ENCODE measurements around the gene TGDS.

The TGDS gene

DNA sequence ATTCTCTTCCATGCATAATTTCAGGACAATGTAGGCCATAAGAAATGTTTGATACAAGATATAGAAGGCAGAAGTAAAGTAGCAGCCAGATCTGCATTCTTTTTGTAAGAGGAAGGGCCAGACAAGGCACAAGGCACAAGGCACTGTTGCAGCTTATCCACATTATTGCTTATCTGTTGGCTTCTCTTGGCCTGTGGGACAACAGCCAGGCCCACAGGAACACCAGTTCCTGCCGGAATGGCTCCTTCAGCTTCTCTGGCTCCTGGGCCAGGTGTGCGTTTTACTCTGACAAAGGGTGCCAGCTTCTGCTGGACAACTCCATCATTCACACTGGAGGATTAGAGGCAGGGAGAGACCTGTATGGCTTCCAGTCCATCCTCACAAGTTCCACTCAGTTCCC is 34.9 kb upstream of the TGDS start:
- TF ChIP-seq CTCF (IDR thresholded peaks at IDR 0.05; ENCODE audit: borderline replicate concordance, control extremely low read depth, extremely low read depth, insufficient read depth, missing control alignments), result no peak
- DNase-seq (ENCODE audit: low spot score), result no peak
- in situ Hi-C loops (cut with MboI; ENCODE audit: low sequenced_read_pairs, unreplicated experiment), result no loop called here

DNA sequence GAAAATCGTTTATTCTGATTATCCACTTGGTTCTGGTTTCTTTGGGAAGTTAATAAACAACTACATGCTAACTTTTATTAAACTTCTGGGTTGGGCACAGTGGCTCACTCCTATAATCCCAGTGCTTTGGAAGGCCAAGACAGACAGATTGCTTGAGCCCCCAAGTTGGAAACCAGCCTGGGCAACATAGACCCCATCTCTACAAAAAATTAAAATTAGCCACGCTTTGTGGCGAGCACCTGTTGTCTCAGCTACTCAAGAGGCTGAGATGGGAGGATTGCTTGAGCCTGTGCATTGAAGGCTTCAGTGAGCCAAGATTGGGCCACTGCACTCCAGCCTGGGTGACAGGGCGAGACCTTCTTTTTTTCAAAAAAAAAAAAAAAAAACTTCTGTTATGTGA is 27.4 kb upstream of the TGDS start:
- in situ Hi-C loops (cut with MboI; ENCODE audit: low sequenced_read_pairs, unreplicated experiment), result loop anchor here (25.0 kb wide), 1 partner anchor 789 kb away; no protein-coding TSS in a partner anchor
- no peak for DNase-seq (ENCODE audit: low spot score)
- TF ChIP-seq CTCF (IDR thresholded peaks at IDR 0.05; ENCODE audit: borderline replicate concordance, control extremely low read depth, extremely low read depth, insufficient read depth, missing control alignments), result no peak

GRCh38 chr13:94622344-94622743 is 26.4 kb upstream of the TGDS start:
- no peak for DNase-seq (ENCODE audit: low spot score)
- in situ Hi-C loops (cut with MboI; ENCODE audit: low sequenced_read_pairs, unreplicated experiment), result loop anchor here (25.0 kb wide), 1 partner anchor 790 kb away; no protein-coding TSS in a partner anchor

DNA sequence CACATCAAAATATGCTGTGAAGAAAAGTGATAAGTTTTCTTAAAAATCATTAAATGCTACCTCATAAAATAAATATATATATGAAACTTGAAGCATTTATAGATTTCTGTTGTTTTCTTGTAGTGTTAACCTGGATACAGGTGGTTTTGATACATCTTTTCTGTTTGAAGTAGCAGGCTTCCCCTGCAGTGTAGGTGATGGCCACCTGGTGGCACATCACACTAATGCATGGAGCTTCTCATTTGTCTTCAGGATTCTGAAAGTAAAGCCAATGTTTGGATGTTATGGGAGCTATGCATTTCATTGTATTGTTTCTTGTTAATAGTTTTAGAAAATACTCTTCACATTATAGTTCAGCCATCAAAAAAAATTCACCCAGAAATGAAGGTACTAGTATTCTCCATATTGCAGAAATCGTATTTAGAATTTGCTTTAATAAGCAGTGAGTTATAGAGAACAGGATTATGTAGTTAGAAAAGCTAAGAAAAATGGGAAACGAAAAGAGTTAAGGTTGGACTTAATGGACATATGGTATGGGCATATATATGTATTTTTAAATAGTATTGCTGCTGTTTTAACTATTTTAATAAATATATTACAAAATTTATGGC is 24.4 kb upstream of the TGDS start:
- peak; percentile 41 for DNase-seq (ENCODE audit: low spot score)
- in situ Hi-C loops (cut with MboI; ENCODE audit: low sequenced_read_pairs, unreplicated experiment), result loop anchor here (25.0 kb wide), 1 partner anchor 792 kb away; no protein-coding TSS in a partner anchor
- TF ChIP-seq CTCF (IDR thresholded peaks at IDR 0.05; ENCODE audit: borderline replicate concordance, control extremely low read depth, extremely low read depth, insufficient read depth, missing control alignments), result peak; percentile 54

More at GRCh38 chr13:94622344-94622743, 26.4 kb upstream of the TGDS start:
- TF ChIP-seq CTCF (IDR thresholded peaks at IDR 0.05; ENCODE audit: borderline replicate concordance, control extremely low read depth, extremely low read depth, insufficient read depth, missing control alignments), result no peak

GRCh38 chr13:94617389-94618000 is 21.5 kb upstream of the TGDS start:
- in situ Hi-C loops (cut with MboI; ENCODE audit: low sequenced_read_pairs, unreplicated experiment), result loop anchor here (10.0 to 25.0 kb wide), 2 partner anchors 173 to 795 kb away; no protein-coding TSS in a partner anchor
- DNase-seq (ENCODE audit: low spot score), result peak; percentile 21
- TF ChIP-seq CTCF (IDR thresholded peaks at IDR 0.05; ENCODE audit: borderline replicate concordance, control extremely low read depth, extremely low read depth, insufficient read depth, missing control alignments), result peak; percentile 35

DNA sequence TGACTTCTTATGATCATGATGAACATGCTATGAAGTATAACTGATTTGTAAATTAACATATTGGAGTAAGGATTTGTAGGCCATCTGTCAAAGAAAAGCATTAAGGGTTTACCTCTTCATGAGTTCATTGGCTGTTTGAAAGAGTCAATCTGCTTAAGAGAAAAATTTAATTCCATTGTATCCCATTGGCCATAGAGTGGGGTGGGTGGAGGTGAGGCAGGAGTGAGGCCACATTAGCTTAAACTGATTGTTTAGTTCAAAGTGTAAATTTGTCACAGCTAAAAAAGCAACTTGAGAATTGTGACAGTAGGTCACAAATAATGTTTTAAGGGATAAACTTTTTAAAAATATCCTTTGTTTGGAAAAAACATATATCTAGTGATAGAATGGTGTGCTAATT is 17.1 kb upstream of the TGDS start:
- no peak for TF ChIP-seq CTCF (IDR thresholded peaks at IDR 0.05; ENCODE audit: borderline replicate concordance, control extremely low read depth, extremely low read depth, insufficient read depth, missing control alignments)
- in situ Hi-C loops (cut with MboI; ENCODE audit: low sequenced_read_pairs, unreplicated experiment), result loop anchor here (10.0 to 25.0 kb wide), 2 partner anchors 168 to 799 kb away; no protein-coding TSS in a partner anchor
- DNase-seq (ENCODE audit: low spot score), result no peak

Data from GM13976 (cell line).